ENCODE measurements around the gene ZNF366.

ZNF366 gene

GRCh38 chr5:72519111-72519510 is 11.9 kb upstream of the ZNF366 start:
- no peak for DNase-seq

GRCh38 chr5:72518001-72518683 is 10.9 kb upstream of the ZNF366 start:
- DNase-seq, result no peak

GRCh38 chr5:72516916-72517315 is 9.7 kb upstream of the ZNF366 start:
- DNase-seq, result no peak

GRCh38 chr5:72515211-72515610 is 8.0 kb upstream of the ZNF366 start:
- DNase-seq, result peak in 1 of 3 experiments; percentile 2

- DNase-seq, result no peak
These were observed 5.3 kb upstream of the ZNF366 start for GRCh38 chr5:72512593-72512860.

GRCh38 chr5:72511774-72512592 is 4.8 kb upstream of the ZNF366 start:
- no peak for DNase-seq

- no peak for DNase-seq
These were observed 4.2 kb upstream of the ZNF366 start for GRCh38 chr5:72511366-72511765.

GRCh38 chr5:72510610-72511181 is 3.5 kb upstream of the ZNF366 start:
- DNase-seq, result no peak

GRCh38 chr5:72509401-72509800 is 2.2 kb upstream of the ZNF366 start:
- no peak for DNase-seq

- no peak for DNase-seq
These were observed 1.3 kb upstream of the ZNF366 start for GRCh38 chr5:72508241-72509170.

GRCh38 chr5:72507907-72508238 is 663 bp upstream of the ZNF366 start:
- DNase-seq, result no peak

- no peak for DNase-seq
These were observed 1.1 kb downstream of the ZNF366 start for GRCh38 chr5:72506158-72506549.

- no peak for DNase-seq
These were observed 1.6 kb downstream of the ZNF366 start for GRCh38 chr5:72505539-72506157.

- no peak for DNase-seq
These were observed 2.2 kb downstream of the ZNF366 start for GRCh38 chr5:72505016-72505415.

- DNase-seq, result no peak
These were observed 3.2 kb downstream of the ZNF366 start for GRCh38 chr5:72503888-72504491.

- no peak for DNase-seq
These were observed 5.7 kb downstream of the ZNF366 start for GRCh38 chr5:72501488-72501887.

GRCh38 chr5:72499730-72500129 is 7.5 kb downstream of the ZNF366 start:
- DNase-seq, result no peak

GRCh38 chr5:72499090-72499489 is 8.1 kb downstream of the ZNF366 start:
- DNase-seq, result no peak

- no peak for DNase-seq
These were observed 8.9 kb downstream of the ZNF366 start for GRCh38 chr5:72498284-72498683.

- no peak for DNase-seq
These were observed 9.4 kb downstream of the ZNF366 start for GRCh38 chr5:72497823-72498222.

GRCh38 chr5:72495410-72495809 is 11.8 kb downstream of the ZNF366 start:
- no peak for DNase-seq

GRCh38 chr5:72494623-72495124 is 12.5 kb downstream of the ZNF366 start:
- no peak for DNase-seq
